Measurements from ENCODE around the gene EMC9.

GRCh38 chr14:24117179-24117578 is 24.2 kb downstream of the EMC9 start:
- TF ChIP-seq CTCF (IDR thresholded peaks at IDR 0.05 in 4 of 5, conservative IDR thresholded peaks at IDR 0.05 in 1 of 5) = no peak
- TF ChIP-seq POLR2A (IDR thresholded peaks at IDR 0.05) = no peak
